GM18507 (cell line): ENCODE measurements around the gene RXFP3.

Experiments used
- DNase-seq: peaks from one replicate; pipeline ENCODE4 v3.0.0; 2011; ENCODE audit warnings: low read depth; ENCODE audit not compliant: insufficient read length; ENCODE audit errors: extremely low spot score
- FAIRE-seq: peaks from 2 replicates; lab custom pipeline; 2011; peaks lifted over from hg19 to GRCh38; lab: Jason Lieb, UNC

Gene RXFP3

DNA sequence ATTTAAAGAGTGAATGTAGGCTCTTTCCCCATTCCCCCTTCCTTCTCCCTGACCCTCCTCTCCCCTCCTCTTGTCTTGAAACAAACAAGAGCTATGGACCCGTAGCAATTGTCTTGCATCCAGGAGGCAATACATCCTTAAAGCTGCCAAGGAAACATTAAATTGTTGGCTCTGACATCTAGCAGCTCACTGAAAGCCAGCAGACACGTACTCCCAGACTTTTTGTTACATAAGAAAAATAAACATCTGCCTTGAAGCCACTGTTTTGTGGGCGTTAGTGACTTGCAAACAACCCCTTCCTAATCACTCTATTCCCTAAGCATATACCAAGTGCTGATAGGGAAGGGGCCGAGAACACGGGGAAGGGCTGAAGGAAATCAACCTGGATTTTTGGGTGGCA, 39.7 kb downstream of the RXFP3 start:
- no peak for FAIRE-seq

DNA sequence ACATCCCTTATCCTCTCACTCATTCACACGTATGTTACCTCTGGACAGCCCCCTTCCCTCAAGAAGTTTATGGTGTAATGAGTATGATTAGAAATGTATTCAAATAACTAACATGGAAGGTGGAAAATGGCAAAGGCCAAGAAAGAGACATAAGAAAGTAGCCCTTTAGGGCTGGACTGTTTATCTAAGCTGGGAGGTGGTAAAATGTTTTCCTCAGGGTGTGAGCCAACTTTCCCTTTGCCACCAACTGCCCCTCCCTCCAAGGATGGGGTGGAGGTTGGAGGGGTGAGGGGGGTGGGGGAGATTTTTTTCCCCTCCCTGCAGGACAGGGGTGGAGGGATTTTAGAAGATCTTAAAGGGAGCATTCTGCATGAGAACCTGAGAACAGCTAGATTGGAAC, 40.1 kb downstream of the RXFP3 start:
- no peak for DNase-seq
- FAIRE-seq, result no peak

More for the DNA sequence above, 39.7 kb downstream of the RXFP3 start:
- no peak for DNase-seq

DNA sequence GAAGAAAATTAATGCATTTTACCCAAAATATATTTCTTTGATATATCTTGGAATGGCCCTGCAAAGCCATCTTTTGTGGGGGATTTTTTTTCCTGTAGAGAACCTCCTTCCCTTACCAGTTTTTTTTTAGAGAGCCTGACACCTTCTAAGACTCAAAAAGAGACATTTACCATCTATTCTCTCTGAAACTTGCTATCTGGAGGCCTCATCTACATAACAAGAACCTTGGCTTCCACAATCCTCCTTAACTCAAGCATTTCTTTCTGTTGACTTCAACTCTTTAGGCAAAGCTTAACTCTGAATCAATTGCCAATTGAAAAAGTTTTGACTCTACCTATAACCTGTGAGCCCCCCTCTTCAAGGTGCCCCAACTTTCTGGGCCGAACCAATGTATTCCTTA, 42.1 kb downstream of the RXFP3 start:
- DNase-seq (no peak), FAIRE-seq (no peak)

DNA sequence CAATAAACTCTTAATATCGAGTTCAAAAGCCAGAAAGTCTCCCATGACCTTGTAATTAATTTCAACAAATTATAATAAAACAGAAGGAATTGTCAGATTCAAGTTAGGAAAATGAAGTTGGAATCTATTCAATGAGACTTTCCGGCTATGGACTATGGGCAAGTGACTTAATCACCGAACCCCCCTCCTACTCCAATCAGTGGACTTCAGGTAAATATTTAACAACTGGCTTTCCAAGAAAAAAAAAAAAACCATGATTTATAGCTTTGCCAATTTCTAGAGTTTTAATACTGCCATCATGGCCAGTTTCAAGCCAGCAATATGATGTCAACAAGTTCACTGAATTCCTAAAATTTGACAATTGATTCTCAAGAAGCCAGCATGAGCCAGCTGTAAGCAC, 43.8 kb downstream of the RXFP3 start:
- FAIRE-seq (no peak), DNase-seq (no peak)

- DNase-seq (no peak), FAIRE-seq (no peak)
Measured at GRCh38 chr5:33981408-33982162, 45.4 kb downstream of the RXFP3 start.

- no peak for FAIRE-seq
Measured at GRCh38 chr5:33984178-33984577, 48.0 kb downstream of the RXFP3 start.

DNA sequence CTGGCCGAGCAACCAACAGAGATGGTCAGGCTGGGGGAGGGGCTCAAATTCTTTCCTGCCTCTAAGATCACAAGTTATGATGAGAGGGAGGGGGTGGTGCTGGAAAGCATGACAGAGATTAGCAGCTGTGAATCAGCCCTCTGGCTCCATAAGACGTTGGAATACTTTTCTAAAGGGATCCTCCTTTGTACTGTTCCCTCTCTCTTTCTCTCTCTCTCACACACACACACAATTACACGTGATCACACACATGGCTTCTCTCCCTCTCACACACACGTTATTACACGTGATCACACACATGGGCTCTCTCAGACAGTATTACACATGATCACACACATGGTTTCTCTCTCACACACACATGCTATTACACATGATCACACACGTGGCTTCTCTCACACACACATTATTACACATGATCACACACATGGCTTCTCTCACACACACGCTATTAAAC, 48.5 kb downstream of the RXFP3 start, which contains the start of gene SLC45A2:
Gene SLC45A2, minus strand, starts transcription at position 23 of the 454 bp plus-strand sequence. CDS start 110 bp downstream, outside the sequence.
- no peak for FAIRE-seq
- DNase-seq, result no peak

More at GRCh38 chr5:33984178-33984577, 48.0 kb downstream of the RXFP3 start:
- DNase-seq, result no peak

GRCh38 chr5:33985447-33985846, 49.3 kb downstream of the RXFP3 start:
- DNase-seq (no peak), FAIRE-seq (no peak)
